H9 (cell line): Measurements from ENCODE around the gene IFT81. TPM values are rescaled to one million over a fixed set of nuclear protein-coding genes. Genes with fewer than 3 reads are reported as not detected.

ENCODE experiments used
- DNase-seq: peaks from one replicate; pipeline ENCODE4 v3.0.0-alpha.2; 2017
- H2AFZ ChIP-seq: one replicate; pipeline ENCODE4 v1.6.1; 2013; ENCODE audit warnings: mild to moderate bottlenecking, low read length, control low read depth, moderate library complexity
- H2AK5ac ChIP-seq: 2 replicates; pipeline ENCODE4 v1.6.1; 2013; ENCODE audit warnings: low read length, control low read depth, mixed read lengths; ENCODE audit not compliant: insufficient read length
- H2BK120ac ChIP-seq: one replicate; pipeline ENCODE4 v1.6.1; 2013; ENCODE audit warnings: low read depth, mild to moderate bottlenecking, low read length, control low read depth, inconsistent platforms; ENCODE audit not compliant: poor library complexity, severe bottlenecking
- H2BK12ac ChIP-seq: 2 replicates; pipeline ENCODE4 v1.6.1; 2013; ENCODE audit warnings: low read length, control low read depth, mixed read lengths, low read depth; ENCODE audit not compliant: insufficient read length
- H2BK15ac ChIP-seq: 2 replicates; pipeline ENCODE4 v1.6.1; 2013; ENCODE audit warnings: low read depth, low read length, control low read depth
- H2BK20ac ChIP-seq: one replicate; pipeline ENCODE4 v1.6.1; 2013; ENCODE audit warnings: low read depth, mild to moderate bottlenecking, low read length, control low read depth, inconsistent platforms; ENCODE audit not compliant: poor library complexity, severe bottlenecking
- H2BK5ac ChIP-seq: 2 replicates; pipeline ENCODE4 v1.6.1; 2013; ENCODE audit warnings: low read length, control low read depth, mixed read lengths; ENCODE audit not compliant: insufficient read length
- H3K14ac ChIP-seq: 2 replicates; pipeline ENCODE4 v1.6.1; 2013; ENCODE audit warnings: low read length, control low read depth; ENCODE audit not compliant: insufficient read depth
- H3K18ac ChIP-seq: 2 replicates; pipeline ENCODE4 v1.6.1; 2013; ENCODE audit warnings: low read depth, mild to moderate bottlenecking, mixed read lengths, low read length, control low read depth; ENCODE audit not compliant: insufficient read length
- H3K23ac ChIP-seq: 2 replicates; pipeline ENCODE4 v1.6.1; 2013; ENCODE audit warnings: low read length, control low read depth, mixed read lengths, low read depth; ENCODE audit not compliant: insufficient read length
- H3K23me2 ChIP-seq: 2 replicates; pipeline ENCODE4 v1.6.1; 2013; ENCODE audit warnings: low read depth, mild to moderate bottlenecking, mixed read lengths, low read length, control low read depth; ENCODE audit not compliant: insufficient read length, poor library complexity, severe bottlenecking
- H3K27ac ChIP-seq: 2 replicates; pipeline ENCODE4 v1.5.1; 2013; ENCODE audit warnings: low read length, control low read depth, mixed read lengths, low read depth; ENCODE audit not compliant: insufficient read length
- H3K27me3 ChIP-seq: 2 replicates; pipeline ENCODE4 v1.6.1; 2013; ENCODE audit warnings: low read length, control low read depth, inconsistent platforms; ENCODE audit not compliant: insufficient read depth
- H3K4ac ChIP-seq: 2 replicates; pipeline ENCODE4 v1.6.1; 2013; ENCODE audit warnings: low read depth, mild to moderate bottlenecking, control low read depth, inconsistent platforms, low read length, moderate library complexity
- H3K4me1 ChIP-seq: 2 replicates; pipeline ENCODE4 v1.6.1; 2013; ENCODE audit warnings: low read length, control low read depth, inconsistent platforms; ENCODE audit not compliant: insufficient read depth
- H3K4me2 ChIP-seq: 2 replicates; pipeline ENCODE4 v1.6.1; 2013; ENCODE audit warnings: low read length, control low read depth, mixed read lengths; ENCODE audit not compliant: insufficient read length, insufficient read depth
- H3K56ac ChIP-seq: 2 replicates; pipeline ENCODE4 v1.6.1; 2013; ENCODE audit warnings: low read depth, mild to moderate bottlenecking, mixed read lengths, low read length, control low read depth; ENCODE audit not compliant: insufficient read length
- H3K79me1 ChIP-seq: 2 replicates; pipeline ENCODE4 v1.6.1; 2013; ENCODE audit warnings: low read depth, mild to moderate bottlenecking, moderate library complexity, low read length, control low read depth, inconsistent platforms; ENCODE audit not compliant: insufficient read depth, poor library complexity, severe bottlenecking
- H3K79me2 ChIP-seq: 2 replicates; pipeline ENCODE4 v1.6.1; 2013; ENCODE audit warnings: low read length, control low read depth, inconsistent platforms; ENCODE audit not compliant: insufficient read depth
- H3K9ac ChIP-seq: 2 replicates; pipeline ENCODE4 v1.6.1; 2013; ENCODE audit warnings: low read length, control low read depth, mixed read lengths; ENCODE audit not compliant: insufficient read length; ENCODE audit errors: extremely low read depth
- H3K9me3 ChIP-seq: one replicate; pipeline ENCODE4 v1.6.1; 2013; ENCODE audit warnings: low read depth, low read length, inconsistent platforms; ENCODE audit not compliant: control insufficient read depth
- H3T11ph ChIP-seq: one replicate; pipeline ENCODE4 v1.6.1; 2013; ENCODE audit warnings: mild to moderate bottlenecking, low read length, control low read depth, inconsistent platforms
- H4K20me1 ChIP-seq: one replicate; pipeline ENCODE4 v1.6.1; 2013; ENCODE audit not compliant: control insufficient read depth, insufficient read length, insufficient read depth
- H4K5ac ChIP-seq: 2 replicates; pipeline ENCODE4 v1.6.1; 2013; ENCODE audit warnings: low read depth, mild to moderate bottlenecking, mixed read lengths, low read length, control low read depth; ENCODE audit not compliant: insufficient read length
- H4K8ac ChIP-seq: replicated peaks from 2 replicates; pipeline ENCODE4 v1.6.1; 2013; ENCODE audit warnings: low read length, control low read depth, mixed read lengths, low read depth; ENCODE audit not compliant: insufficient read length
- H4K91ac ChIP-seq: 2 replicates; pipeline ENCODE4 v1.6.1; 2013; ENCODE audit warnings: low read depth, mild to moderate bottlenecking, moderate library complexity, mixed read lengths, low read length, control low read depth; ENCODE audit not compliant: insufficient read length
- H3K27ac Mint-ChIP-seq, 3 experiments: 2 replicates in 2 of 3; 3 replicates in 1 of 3; pipeline ENCODE4 v1.8.0; 2020 to 2021; ENCODE audit warnings: mixed read lengths in 3 of 3, mild to moderate bottlenecking in 1 of 3, moderate library complexity in 1 of 3
- H3K27me3 Mint-ChIP-seq: 2 replicates; pipeline ENCODE4 v1.8.0; 2021; ENCODE audit warnings: low read depth, mild to moderate bottlenecking, moderate library complexity, mixed read lengths
- H3K36me3 Mint-ChIP-seq, 3 experiments: 2 replicates in 2 of 3; 3 replicates in 1 of 3; pipeline ENCODE4 v1.8.0; 2020 to 2021; ENCODE audit warnings: low read depth in 3 of 3, mixed read lengths in 3 of 3; ENCODE audit not compliant: insufficient read depth in 1 of 3
- H3K4me1 Mint-ChIP-seq, 2 experiments: 2 replicates each; pipeline ENCODE4 v1.8.0; 2020; ENCODE audit warnings: mixed read lengths in 2 of 2
- H3K4me3 Mint-ChIP-seq, 2 experiments: 2 replicates in 1 of 2; 3 replicates in 1 of 2; pipeline ENCODE4 v1.8.0; 2020 to 2021; ENCODE audit warnings: mild to moderate bottlenecking in 2 of 2, mixed read lengths in 2 of 2, moderate library complexity in 1 of 2
- H3K9me3 Mint-ChIP-seq, 2 experiments: 2 replicates in 1 of 2; 3 replicates in 1 of 2; pipeline ENCODE4 v1.8.0; 2020; ENCODE audit warnings: mild to moderate bottlenecking in 2 of 2, mixed read lengths in 2 of 2, moderate library complexity in 1 of 2
- CTCF ChIP-seq: fragments of 200-600 bp; sonication (generic); conservative IDR thresholded peaks from 3 replicates; pipeline ENCODE4 v1.8.0; 2021; ENCODE audit warnings: antibody characterized with exemption, mild to moderate bottlenecking
- WGBS: extraction: QIAGEN DNeasy Blood & Tissue Kit; methylation state at CpG from one replicate; pipeline ENCODE4 v1.1.7; 2013; ENCODE audit warnings: missing lambda C conversion rate, low lambda C conversion rate, mixed read lengths; ENCODE audit not compliant: insufficient read length; ENCODE audit errors: extremely low coverage; 5-methylcytosine and 5-hydroxymethylcytosine counted together
- total RNA-seq: library from RNA; stranded (reverse); gene quantifications from 2 replicates; pipeline ENCODE4 v1.2.1, GENCODE V29; 2021

IFT81 gene
- total RNA-seq, 1 experiment from 2014 or later = 9.3 TPM

GRCh38 chr12:110105159-110105558 lies 19.0 kb upstream of the IFT81 start:
- Mint-ChIP-seq H3K4me1 (peaks cover 22 to 26% of the 10 kb centered on the region in 2 experiments), H3K27ac (peak overlapping the region in 1 of 3 experiments; percentile 30; a peak in 1 of 7 replicates), H3K27me3 (no peaks in the 10 kb centered on the region), H3K9me3 (no peaks in the 10 kb centered on the region), H3K4me3 (no peak overlapping the region), H3K36me3 (no peaks in the 10 kb centered on the region)
- no peak overlapping the region for H2BK120ac ChIP-seq
- H3K27ac ChIP-seq = no peak overlapping the region
- WGBS = no CpG with 5 or more reads among the region's 1 CpG
- H3K4me2 ChIP-seq = no peak overlapping the region
- no peak overlapping the region for H4K91ac ChIP-seq
- H4K20me1 ChIP-seq = no peaks in the 10 kb centered on the region
- H3K27me3 ChIP-seq = no peaks in the 10 kb centered on the region
- H4K8ac ChIP-seq = no peak overlapping the region
- H2AFZ ChIP-seq = no peak overlapping the region
- H3K9me3 ChIP-seq = no peaks in the 10 kb centered on the region
- H3K9ac ChIP-seq = no peak overlapping the region
- TF ChIP-seq CTCF = no peak
- H2BK5ac ChIP-seq = no peak overlapping the region
- no peak overlapping the region for H2BK15ac ChIP-seq
- H3K23me2 ChIP-seq = no peaks in the 10 kb centered on the region
- no peak for DNase-seq
- no peak overlapping the region for H3K18ac ChIP-seq
- H3K23ac ChIP-seq = no peak overlapping the region
- H3K79me1 ChIP-seq = no peaks in the 10 kb centered on the region
- H2BK20ac ChIP-seq = no peak overlapping the region
- no peak overlapping the region for H2AK5ac ChIP-seq
- H3K56ac ChIP-seq = no peak overlapping the region
- H2BK12ac ChIP-seq = no peak overlapping the region
- H4K5ac ChIP-seq = no peak overlapping the region
- H3K14ac ChIP-seq = no peak overlapping the region
- peaks cover 2% of the 10 kb centered on the region; the same call in 1 of the 2 replicates for H3K4me1 ChIP-seq
- no peak overlapping the region for H3T11ph ChIP-seq
- no peaks in the 10 kb centered on the region for H3K79me2 ChIP-seq
- H3K4ac ChIP-seq = no peak overlapping the region
